ENCODE measurements around the gene SNUPN.
"Not testable (repeated sequence)": the region's sequence is repeated elsewhere in the genome, so short reads cannot be mapped to it uniquely, and the experiment has no call there.

SNUPN gene

GRCh38 chr15:75578173-75578947 is 47.2 kb downstream of the SNUPN start:
- DNase-seq: peak; percentile 35

GRCh38 chr15:75577401-75578172 is 47.9 kb downstream of the SNUPN start:
- no peak for DNase-seq

GRCh38 chr15:75573648-75574384 is 51.7 kb downstream of the SNUPN start:
- DNase-seq: no peak

GRCh38 chr15:75570126-75570845 is 55.2 kb downstream of the SNUPN start:
- no peak for DNase-seq

- no peak for DNase-seq
Observed at GRCh38 chr15:75565062-75565970, 60.2 kb downstream of the SNUPN start.

- DNase-seq: no peak
Observed at GRCh38 chr15:75561888-75562287, 63.6 kb downstream of the SNUPN start.

GRCh38 chr15:75559360-75559759 is 66.2 kb downstream of the SNUPN start:
- not testable (repeated sequence) for DNase-seq

GRCh38 chr15:75558955-75559354 is 66.6 kb downstream of the SNUPN start:
- not testable (repeated sequence) for DNase-seq

- no peak for DNase-seq
Observed at GRCh38 chr15:75554717-75555116, 70.8 kb downstream of the SNUPN start.

GRCh38 chr15:75553659-75554058 is 71.9 kb downstream of the SNUPN start:
- DNase-seq: no peak

- no peak for DNase-seq
Observed at GRCh38 chr15:75551091-75551490, 74.4 kb downstream of the SNUPN start.

All from CD4-positive, alpha-beta T cell treated with Interleukin-6 for 4 hours (primary cell).